Measurements from ENCODE around the gene C12orf57. TPM values are rescaled to one million over a fixed set of nuclear protein-coding genes. Genes with fewer than 3 reads are reported as not detected.
A peak's percentile ranks its signal among the peaks of the same experiment; 100 is the strongest.

The C12orf57 gene
- total and polyA plus RNA-seq, 2 of the 13 experiments (the other 11 are each of a cell fraction or from before 2014, with no cell fraction given): 84.0 to 287 TPM

- Histone ChIP-seq H3K36me3 (replicated peaks in 1 of 2; ENCODE audit: control insufficient read depth in 1 of 2, insufficient read depth in 2 of 2, low read length in 2 of 2) (peaks cover 0 to 12% of the 10 kb centered on the region in 2 experiments; a peak in 2 of 5 replicates), H3K4me1 (ENCODE audit: insufficient read depth, low read length) (peaks cover 47% of the 10 kb centered on the region), H3K4me2 (ENCODE audit: low read depth, low read length) (no peak overlapping the region), H2AFZ (ENCODE audit: low read length) (no peak overlapping the region), H3K9me3 (ENCODE audit: low read length) (no peaks in the 10 kb centered on the region), H3K79me2 (ENCODE audit: insufficient read depth, low read length) (no peaks in the 10 kb centered on the region), H3K27ac (ENCODE audit: extremely low read length, insufficient read depth, low read length) (no peak overlapping the region), H3K27me3 (ENCODE audit: control insufficient read depth in 1 of 2, insufficient read depth in 2 of 2, low read length in 2 of 2) (no peaks in the 10 kb centered on the region), H4K20me1 (ENCODE audit: insufficient read depth, low read length) (no peaks in the 10 kb centered on the region), H3K9ac (ENCODE audit: insufficient read depth, low read depth, low read length) (no peak overlapping the region), H3K4me3 (replicated peaks in 1 of 3; ENCODE audit: insufficient read depth in 1 of 3, low read depth in 2 of 3, low read length in 3 of 3) (no peak overlapping the region)
- DNase-seq (ENCODE audit: low spot score) (no peak), ATAC-seq (no peak), FAIRE-seq (no peak)
- POLR2A ChIA-PET: interaction anchor here (1.1 to 1.6 kb wide), 3 partner anchors 12 to 73 kb away, joined by 3 to 7 read pairs (median 4); partner anchors contain the start of gene TPI1
- in situ Hi-C loops (cut with HindIII; ENCODE audit: extremely low pct_ligation_motif_present, low pct_unique_long_range_greater_than_20kb): loop anchor here (10.0 kb wide), 1 partner anchor 174 kb away; no protein-coding TSS in a partner anchor
- BruUV-seq (replicated peaks): no TSS peak
- intact Hi-C loops (cut with micrococcal nuclease; ENCODE audit: unreplicated experiment): no loop called here
- 97% methylated on average over 8 of the region's 12 CpGs for WGBS (ENCODE audit: low lambda C conversion rate)
- TF ChIP-seq CCDC6 (CRISPR knock-in tag; IDR thresholded peaks at IDR 0.05) (no peak), ZBTB33 (CRISPR knock-in tag; IDR thresholded peaks at IDR 0.05) (0 out of 2 replicates have a peak, but pooled peaks have one; percentile 33), AGO2 (optimal IDR thresholded peaks at IDR 0.05; ENCODE audit: low read depth, low read length) (peak; percentile 69)
- CTCF ChIA-PET (ENCODE audit: low intra/inter-chr PET ratio, low total read pairs): no interaction called here
Measured at GRCh38 chr12:6941267-6941666, 2.6 kb upstream of the C12orf57 start.

- in situ Hi-C loops (cut with HindIII; ENCODE audit: extremely low pct_ligation_motif_present, low pct_unique_long_range_greater_than_20kb): loop anchor here (10.0 kb wide), 1 partner anchor 173 kb away; no protein-coding TSS in a partner anchor
- FAIRE-seq (no peak), DNase-seq (ENCODE audit: low spot score) (no peak), ATAC-seq (no peak)
- no peak overlapping the region for H3K27ac ChIP-seq (ENCODE audit: extremely low read length, insufficient read depth, low read length)
- H3K36me3 ChIP-seq (replicated peaks in 1 of 2; ENCODE audit: control insufficient read depth in 1 of 2, insufficient read depth in 2 of 2, low read length in 2 of 2): peaks cover 0 to 10% of the 10 kb centered on the region in 2 experiments; a peak in 2 of 5 replicates
- 90% methylated on average over 11 of the region's 12 CpGs for WGBS (ENCODE audit: low lambda C conversion rate)
- ChIA-PET CTCF (ENCODE audit: low intra/inter-chr PET ratio, low total read pairs) (no interaction called here), POLR2A (interaction anchor here (0.6 to 2.5 kb wide), 6 partner anchors 12 to 182 kb away, joined by 3 to 12 read pairs (median 4); partner anchors contain the start of gene TPI1)
- H3K9me3 ChIP-seq (ENCODE audit: low read length): no peaks in the 10 kb centered on the region
- H3K4me2 ChIP-seq (ENCODE audit: low read depth, low read length): no peak overlapping the region
- H3K79me2 ChIP-seq (ENCODE audit: insufficient read depth, low read length): no peaks in the 10 kb centered on the region
- no peak overlapping the region for H2AFZ ChIP-seq (ENCODE audit: low read length)
- no peaks in the 10 kb centered on the region for H4K20me1 ChIP-seq (ENCODE audit: insufficient read depth, low read length)
- H3K27me3 ChIP-seq (ENCODE audit: control insufficient read depth in 1 of 2, insufficient read depth in 2 of 2, low read length in 2 of 2): no peaks in the 10 kb centered on the region
- no peak overlapping the region for H3K4me3 ChIP-seq (replicated peaks in 1 of 3; ENCODE audit: insufficient read depth in 1 of 3, low read depth in 2 of 3, low read length in 3 of 3)
- BruUV-seq (replicated peaks): no TSS peak
- peaks cover 48% of the 10 kb centered on the region for H3K4me1 ChIP-seq (ENCODE audit: insufficient read depth, low read length)
- intact Hi-C loops (cut with micrococcal nuclease; ENCODE audit: unreplicated experiment): no loop called here
- H3K9ac ChIP-seq (ENCODE audit: insufficient read depth, low read depth, low read length): no peak overlapping the region
- TF ChIP-seq ZNF343 (CRISPR knock-in tag; IDR thresholded peaks at IDR 0.05): no peak
- TF ChIP-seq HCFC1 (IDR thresholded peaks at IDR 0.05; ENCODE audit: low read depth, low read length): no peak
- TF ChIP-seq EZH2 (conservative IDR thresholded peaks at IDR 0.05; ENCODE audit: low read depth, low read length): no peak
- TF ChIP-seq ZNF674 (CRISPR knock-in tag; IDR thresholded peaks at IDR 0.05; ENCODE audit: low read depth): no peak
- no peak for TF ChIP-seq ZNF350 (CRISPR knock-in tag; IDR thresholded peaks at IDR 0.05; ENCODE audit: borderline replicate concordance, low read depth)
- no peak for TF ChIP-seq FOSL2 (CRISPR knock-in tag; IDR thresholded peaks at IDR 0.05)
- TF ChIP-seq MIER2 (CRISPR knock-in tag; IDR thresholded peaks at IDR 0.05): no peak
Measured at GRCh38 chr12:6941782-6942181, 2.0 kb upstream of the C12orf57 start.
